T47D (cell line): ENCODE data around the gene CSMD2.

ENCODE experiments used
- DNase-seq, 2 experiments: peaks; one replicate each; pipeline versions ENCODE4 v3.0.0 to v3.0.0-alpha.2; 2011 to 2012; ENCODE audit warnings: low read depth in 1 of 2, low spot score in 1 of 2
- JUND ChIP-seq: IDR thresholded peaks from 2 replicates; pipeline ENCODE4 v1.6.1; 2012; ENCODE audit warnings: low read depth
- in situ Hi-C: cut with HindIII; loops from 2 replicates; pipeline ENCODE4 v1.10.0; 2016; ENCODE audit warnings: low sequenced_read_pairs, low pct_unique_long_range_greater_than_20kb

The CSMD2 gene

GRCh38 chr1:33464552-33464951 is 700.5 kb downstream of the CSMD2 start:
- no peak for DNase-seq
- no peak for TF ChIP-seq JUND
- in situ Hi-C loops, result no loop called here
